ENCODE measurements around the gene KDELR3. TPM values are rescaled to one million over a fixed set of nuclear protein-coding genes. Genes with fewer than 3 reads are reported as not detected.

The KDELR3 gene
- total RNA-seq = 5.1 and 5.3 TPM in 2 replicates
- long read RNA-seq, transcript KDELR3-201 (5 exons, 1,728 nt) = major isoform, 12 of 13 reads
- long read RNA-seq, partial matches to known transcripts = 0 of 13 reads
- long read RNA-seq, other reads (novel, unspliced or antisense) = 1 of 13 reads

- peaks cover 9% of the 10 kb centered on the region for H3K27me3 Mint-ChIP-seq (ENCODE audit: low read depth)
- H3K27ac Mint-ChIP-seq (ENCODE audit: unreplicated experiment) = no peak within 1 kb of the TSS
- peak within 1 kb of the TSS; percentile 84 for H3K4me3 Mint-ChIP-seq
- H3K4me1 Mint-ChIP-seq = peaks cover 27% of the 10 kb centered on the region
- H3K36me3 Mint-ChIP-seq (ENCODE audit: low read depth) = no peaks in the 10 kb centered on the region
- DNase-seq (ENCODE audit: low read depth, low spot score) = no peak
- TF ChIP-seq, protein P1, sequence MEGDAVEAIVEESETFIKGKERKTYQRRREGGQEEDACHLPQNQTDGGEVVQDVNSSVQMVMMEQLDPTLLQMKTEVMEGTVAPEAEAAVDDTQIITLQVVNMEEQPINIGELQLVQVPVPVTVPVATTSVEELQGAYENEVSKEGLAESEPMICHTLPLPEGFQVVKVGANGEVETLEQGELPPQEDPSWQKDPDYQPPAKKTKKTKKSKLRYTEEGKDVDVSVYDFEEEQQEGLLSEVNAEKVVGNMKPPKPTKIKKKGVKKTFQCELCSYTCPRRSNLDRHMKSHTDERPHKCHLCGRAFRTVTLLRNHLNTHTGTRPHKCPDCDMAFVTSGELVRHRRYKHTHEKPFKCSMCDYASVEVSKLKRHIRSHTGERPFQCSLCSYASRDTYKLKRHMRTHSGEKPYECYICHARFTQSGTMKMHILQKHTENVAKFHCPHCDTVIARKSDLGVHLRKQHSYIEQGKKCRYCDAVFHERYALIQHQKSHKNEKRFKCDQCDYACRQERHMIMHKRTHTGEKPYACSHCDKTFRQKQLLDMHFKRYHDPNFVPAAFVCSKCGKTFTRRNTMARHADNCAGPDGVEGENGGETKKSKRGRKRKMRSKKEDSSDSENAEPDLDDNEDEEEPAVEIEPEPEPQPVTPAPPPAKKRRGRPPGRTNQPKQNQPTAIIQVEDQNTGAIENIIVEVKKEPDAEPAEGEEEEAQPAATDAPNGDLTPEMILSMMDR (conservative IDR thresholded peaks at IDR 0.05) = no peak
- no peaks in the 10 kb centered on the region for H3K9me3 Mint-ChIP-seq
These were observed at the start of gene KDELR3 for GRCh38 chr22:38467904-38468442. TSS of gene KDELR3 (plus strand) at chr22:38468096. CDS start at chr22:38468234, 138 bp downstream.

- no peaks in the 10 kb centered on the region for H3K27me3 Mint-ChIP-seq (ENCODE audit: low read depth)
- no peaks in the 10 kb centered on the region for H3K9me3 Mint-ChIP-seq
- DNase-seq (ENCODE audit: low read depth, low spot score) = no peak
- no peaks in the 10 kb centered on the region for H3K4me1 Mint-ChIP-seq
- H3K36me3 Mint-ChIP-seq (ENCODE audit: low read depth) = no peaks in the 10 kb centered on the region
- H3K27ac Mint-ChIP-seq (ENCODE audit: unreplicated experiment) = peak overlapping the region; percentile 10
- TF ChIP-seq, protein P1 (conservative IDR thresholded peaks at IDR 0.05) = no peak
- H3K4me3 Mint-ChIP-seq = no peak overlapping the region
These were observed 49.3 kb upstream of the KDELR3 start for GRCh38 chr22:38418589-38418988.

DNA sequence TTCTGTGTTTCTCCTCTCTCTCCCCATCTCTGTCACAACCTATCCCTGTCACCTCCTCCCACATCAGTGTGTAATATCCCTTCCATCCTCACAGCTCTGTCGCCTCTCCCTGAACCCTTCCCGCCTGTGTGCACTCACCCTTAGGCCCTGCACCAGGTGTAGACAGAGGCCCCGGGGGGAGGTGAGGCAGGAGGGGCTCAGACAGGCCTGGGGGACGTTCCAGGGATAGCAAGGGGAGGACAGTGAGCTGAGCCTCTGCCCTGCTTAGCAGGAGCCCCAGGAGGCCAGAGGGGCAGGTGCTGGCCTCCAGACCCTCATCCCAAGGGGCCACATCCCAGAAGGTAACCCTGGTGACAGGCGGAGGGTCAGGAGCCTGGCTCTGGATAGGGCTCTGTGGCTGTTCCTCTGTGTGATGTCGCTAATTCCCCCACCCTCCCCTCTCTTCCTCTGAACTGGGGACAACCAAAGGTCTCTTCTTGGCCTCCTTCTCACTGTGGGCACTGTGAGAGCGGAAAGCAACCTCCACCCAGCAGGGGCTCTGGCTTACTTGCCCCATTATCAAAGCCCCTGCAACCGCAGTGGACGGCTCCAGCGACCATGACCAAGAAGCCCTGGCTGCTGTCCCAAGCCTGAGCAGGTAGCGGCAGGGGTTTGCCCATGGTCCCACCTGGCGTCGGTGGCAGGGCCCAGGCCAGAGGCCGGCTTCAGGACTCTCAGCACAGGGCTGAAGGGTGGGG, 48.6 kb upstream of the KDELR3 start:
- DNase-seq (ENCODE audit: low read depth, low spot score) = no peak
- Mint-ChIP-seq H3K27me3 (ENCODE audit: low read depth) (no peaks in the 10 kb centered on the region), H3K27ac (ENCODE audit: unreplicated experiment) (peak overlapping the region; percentile 5), H3K4me3 (no peak overlapping the region), H3K36me3 (ENCODE audit: low read depth) (no peaks in the 10 kb centered on the region), H3K9me3 (no peaks in the 10 kb centered on the region), H3K4me1 (no peaks in the 10 kb centered on the region)
- TF ChIP-seq, protein P1 (conservative IDR thresholded peaks at IDR 0.05) = no peak

GRCh38 chr22:38419858-38420160, 48.1 kb upstream of the KDELR3 start:
- Mint-ChIP-seq H3K4me3 (no peak overlapping the region), H3K36me3 (ENCODE audit: low read depth) (no peaks in the 10 kb centered on the region), H3K9me3 (no peaks in the 10 kb centered on the region), H3K27me3 (ENCODE audit: low read depth) (no peaks in the 10 kb centered on the region), H3K27ac (ENCODE audit: unreplicated experiment) (no peak overlapping the region), H3K4me1 (no peaks in the 10 kb centered on the region)
- no peak for DNase-seq (ENCODE audit: low read depth, low spot score)
- TF ChIP-seq, protein P1 (conservative IDR thresholded peaks at IDR 0.05) = no peak

- Mint-ChIP-seq H3K27me3 (ENCODE audit: low read depth) (no peaks in the 10 kb centered on the region), H3K9me3 (no peaks in the 10 kb centered on the region), H3K27ac (ENCODE audit: unreplicated experiment) (no peak overlapping the region), H3K4me3 (no peak overlapping the region), H3K4me1 (no peaks in the 10 kb centered on the region), H3K36me3 (ENCODE audit: low read depth) (no peaks in the 10 kb centered on the region)
- TF ChIP-seq, protein P1 (conservative IDR thresholded peaks at IDR 0.05) = no peak
- no peak for DNase-seq (ENCODE audit: low read depth, low spot score)
These were observed 47.2 kb upstream of the KDELR3 start for GRCh38 chr22:38420734-38421133.
